Skeletal muscle tissue (tissue), 4 donors: ENCODE results near the gene PRKAG1. TPM values are rescaled to one million over a fixed set of nuclear protein-coding genes. Genes with fewer than 3 reads are reported as not detected.

ENCODE experiments used
- H3K27ac ChIP-seq: one replicate; pipeline ENCODE4 v1.7.0; 2013; ENCODE audit warnings: mild to moderate bottlenecking, low read depth, low read length, inconsistent platforms
- H3K27me3 ChIP-seq, 3 donors: one replicate each; pipeline ENCODE4 v1.7.0; 2013; ENCODE audit warnings: low read length in 3 of 3; ENCODE audit not compliant: control insufficient read depth in 3 of 3, insufficient read depth in 3 of 3
- H3K36me3 ChIP-seq, 3 donors: one replicate each; pipeline ENCODE4 v1.7.0; 2013; ENCODE audit warnings: low read length in 3 of 3; ENCODE audit not compliant: control insufficient read depth in 3 of 3, insufficient read depth in 3 of 3
- H3K4me1 ChIP-seq, 3 donors: one replicate each; pipeline ENCODE4 v1.7.0; 2013; ENCODE audit warnings: low read length in 3 of 3, mild to moderate bottlenecking in 3 of 3; ENCODE audit not compliant: control insufficient read depth in 3 of 3, insufficient read depth in 3 of 3
- H3K4me3 ChIP-seq, 3 donors: one replicate each; pipeline ENCODE4 v1.7.0; 2013; ENCODE audit warnings: low read length in 3 of 3
- H3K9ac ChIP-seq, 3 donors: one replicate each; pipeline ENCODE4 v1.7.0; 2013; ENCODE audit warnings: low read length in 3 of 3, mild to moderate bottlenecking in 3 of 3, moderate library complexity in 2 of 3, low read depth in 1 of 3
- H3K9me3 ChIP-seq, 3 donors: one replicate each; pipeline ENCODE4 v1.7.0; 2013; ENCODE audit warnings: low read length in 3 of 3; ENCODE audit not compliant: control insufficient read depth in 3 of 3
- total RNA-seq: library from RNA; depleted of rRNA; stranded (reverse); fragments of >200 nt; gene quantifications from one replicate; pipeline ENCODE4 v1.2.3, GENCODE V29; 2014
- donor health status: Osteomylitis.

The PRKAG1 gene
- total RNA-seq, 1 donor from 2014 or later, result 41.8 TPM

DNA sequence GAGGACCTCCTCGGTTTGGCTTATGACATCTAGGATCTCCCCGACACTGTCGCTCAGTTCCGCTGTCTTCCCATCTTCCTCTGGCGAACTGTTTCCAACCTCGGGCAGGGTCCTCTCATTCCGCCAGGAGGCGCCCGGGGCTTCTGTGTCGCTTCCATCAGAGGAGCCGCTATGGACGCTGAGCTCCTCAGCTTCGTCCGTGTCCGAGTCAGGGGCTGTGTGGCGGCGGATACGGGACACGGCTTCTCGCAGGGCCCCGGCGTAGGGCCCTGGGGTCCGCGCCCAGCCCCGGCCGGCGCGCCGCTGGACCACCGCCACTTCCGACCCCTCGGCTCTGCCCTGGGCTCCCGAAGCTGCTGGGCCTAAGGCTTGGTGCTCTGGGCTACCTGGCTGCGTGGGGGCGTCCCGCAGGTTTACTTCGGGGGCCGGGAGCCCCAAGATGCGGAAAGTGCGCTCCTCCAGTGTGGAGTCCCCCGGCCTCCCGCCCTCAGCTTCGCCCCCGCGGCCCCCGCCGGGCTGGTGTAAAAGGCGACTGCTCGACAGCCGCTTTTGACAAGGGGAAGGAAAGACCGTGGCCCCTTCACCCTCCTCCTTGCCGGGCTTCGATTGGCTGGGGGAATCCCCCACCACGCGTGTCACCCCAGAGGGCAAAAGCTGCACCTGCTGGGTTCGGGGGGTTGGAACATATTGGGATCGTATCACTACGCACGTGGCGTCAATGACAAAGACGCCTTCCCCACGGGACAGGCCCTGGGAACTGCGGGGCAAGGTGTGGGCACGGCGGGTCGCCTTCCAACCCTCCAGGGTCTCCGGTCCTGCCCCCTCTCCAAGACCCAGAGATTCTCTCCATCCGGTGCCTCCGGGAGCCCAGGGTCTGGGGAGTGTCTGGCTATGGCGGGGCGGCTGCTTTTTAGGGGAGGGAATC is 21.5 kb downstream of the PRKAG1 start:
- Histone ChIP-seq H3K4me1 (peaks cover 27 to 51% (median 47%) of the 10 kb centered on the region in 3 donors), H3K9me3 (no peaks in the 10 kb centered on the region), H3K36me3 (peaks cover 8 to 12% (median 11%) of the 10 kb centered on the region in 3 donors), H3K9ac (peak overlapping the region in 1 of 3 donors; percentile 62), H3K27ac (no peak overlapping the region), H3K4me3 (peak overlapping the region; percentile 30 to 49 (median 43)), H3K27me3 (peaks cover 18 to 36% (median 23%) of the 10 kb centered on the region in 3 donors)

DNA sequence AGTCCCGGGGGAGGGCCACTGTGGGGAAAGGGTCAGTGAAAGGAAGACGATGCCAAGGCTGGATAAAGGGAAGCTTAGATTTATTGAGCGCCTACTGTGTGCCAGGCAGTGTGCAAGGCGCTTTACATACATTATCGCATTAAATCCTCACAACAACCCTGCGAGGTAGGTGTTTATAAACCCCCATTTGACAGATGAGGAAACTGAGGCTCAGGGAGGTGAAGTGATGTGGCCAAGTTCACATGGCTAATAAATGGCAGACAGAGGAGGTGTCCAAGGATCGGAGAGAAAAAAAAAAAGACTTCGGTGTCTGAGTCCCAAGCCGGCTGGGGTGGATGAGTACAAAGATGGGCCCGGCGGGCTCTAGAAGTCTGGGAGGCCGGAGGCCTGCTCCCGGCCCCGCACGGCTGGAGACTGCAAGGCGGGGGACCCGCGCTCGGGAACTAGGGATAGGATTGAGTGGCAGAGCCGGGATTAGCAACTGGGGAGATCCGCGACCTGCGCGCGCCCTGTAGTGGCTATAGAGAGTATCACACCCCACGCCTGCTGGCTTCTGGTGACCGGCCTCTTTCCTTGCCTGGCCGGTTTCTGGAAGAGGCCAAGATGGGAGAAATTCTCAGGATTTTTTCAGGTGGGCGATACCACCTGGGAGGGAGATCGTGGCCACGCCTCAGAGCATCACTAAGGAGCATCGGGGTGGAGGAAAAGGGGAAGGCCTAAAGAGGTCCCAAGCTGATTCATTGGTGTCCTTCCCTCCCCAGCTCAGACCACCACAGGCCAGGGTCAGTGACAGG is 23.3 kb downstream of the PRKAG1 start:
- Histone ChIP-seq H3K27me3 (peaks cover 15 to 26% (median 22%) of the 10 kb centered on the region in 3 donors), H3K27ac (no peak overlapping the region), H3K4me3 (peak overlapping the region; percentile 27 to 56 (median 43)), H3K9me3 (no peaks in the 10 kb centered on the region), H3K36me3 (no peaks in the 10 kb centered on the region), H3K4me1 (peaks cover 22 to 38% (median 34%) of the 10 kb centered on the region in 3 donors), H3K9ac (peak overlapping the region in 2 of 3 donors; percentile 34 to 41)

DNA sequence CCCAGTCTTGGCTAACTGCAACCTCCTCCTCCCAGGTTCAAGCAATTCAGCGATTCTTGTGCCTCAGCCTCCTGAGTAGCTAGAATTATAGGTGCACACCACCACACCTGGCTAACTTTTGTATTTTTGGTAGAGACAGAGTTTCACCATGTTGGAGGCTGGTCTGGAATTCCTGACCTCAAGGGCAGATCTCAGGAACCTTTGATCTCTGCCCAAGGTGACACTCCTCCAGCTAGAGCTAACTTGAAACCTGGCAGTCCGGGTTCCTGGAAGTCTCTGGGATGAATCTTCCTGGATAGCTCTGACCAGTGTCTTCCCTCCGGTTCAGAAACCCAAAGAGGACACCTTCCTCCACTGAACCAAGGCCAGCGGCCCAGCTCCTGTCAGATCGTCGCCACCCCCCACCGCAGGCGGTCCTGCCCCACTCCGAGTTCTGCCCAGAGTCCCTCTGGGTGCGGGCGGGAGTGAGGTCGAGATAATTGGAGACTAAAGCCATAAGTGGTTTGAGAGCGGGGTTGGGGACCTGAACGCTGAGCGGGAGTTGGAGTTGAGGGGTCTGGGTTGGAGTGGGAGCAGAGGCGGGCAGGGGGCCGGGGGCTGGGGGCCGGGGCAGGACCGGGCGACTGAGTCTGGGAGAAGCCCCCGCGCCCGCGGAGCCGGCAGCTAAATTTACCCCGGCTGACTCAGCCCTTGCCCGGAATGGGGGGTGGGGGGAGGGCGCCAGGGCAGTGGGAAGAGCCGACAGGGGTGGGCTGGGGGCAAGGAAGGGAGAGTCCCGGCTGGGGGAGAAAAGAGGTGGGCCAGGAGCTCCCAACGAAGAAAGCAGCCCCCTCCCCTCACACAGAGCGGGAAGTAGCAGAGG is 24.1 kb downstream of the PRKAG1 start:
- H3K4me1 ChIP-seq, result peaks cover 14 to 29% (median 26%) of the 10 kb centered on the region in 3 donors
- H3K9me3 ChIP-seq, result no peaks in the 10 kb centered on the region
- peak overlapping the region in 1 of 3 donors; percentile 27 for H3K4me3 ChIP-seq
- H3K27me3 ChIP-seq, result peaks cover 10 to 22% (median 19%) of the 10 kb centered on the region in 3 donors
- no peak overlapping the region for H3K9ac ChIP-seq
- no peak overlapping the region for H3K27ac ChIP-seq
- H3K36me3 ChIP-seq, result no peaks in the 10 kb centered on the region

DNA sequence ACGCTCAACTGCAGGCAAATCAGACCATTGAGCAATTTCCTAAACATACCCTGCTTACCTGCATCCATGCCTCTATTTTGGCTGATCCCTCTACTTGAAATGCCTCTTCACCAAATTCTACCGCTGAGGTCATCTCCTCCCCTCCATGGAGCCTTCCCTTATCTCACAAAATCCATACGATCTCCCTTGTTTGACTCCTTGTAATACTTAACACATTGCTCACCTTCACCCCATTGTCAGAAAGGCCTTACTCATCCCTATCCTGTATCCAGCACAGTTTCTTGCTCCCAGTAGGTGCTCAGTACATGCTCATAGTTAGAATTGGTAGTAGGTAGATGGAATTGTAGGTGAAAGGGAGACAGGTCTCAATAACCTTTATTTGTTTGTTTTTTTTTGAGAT is 24.8 kb downstream of the PRKAG1 start:
- Histone ChIP-seq H3K9ac (no peak overlapping the region), H3K27ac (no peak overlapping the region), H3K36me3 (no peaks in the 10 kb centered on the region), H3K27me3 (peaks cover 10 to 21% (median 19%) of the 10 kb centered on the region in 3 donors), H3K9me3 (no peaks in the 10 kb centered on the region), H3K4me1 (peaks cover 9 to 25% (median 24%) of the 10 kb centered on the region in 3 donors), H3K4me3 (no peak overlapping the region)

DNA sequence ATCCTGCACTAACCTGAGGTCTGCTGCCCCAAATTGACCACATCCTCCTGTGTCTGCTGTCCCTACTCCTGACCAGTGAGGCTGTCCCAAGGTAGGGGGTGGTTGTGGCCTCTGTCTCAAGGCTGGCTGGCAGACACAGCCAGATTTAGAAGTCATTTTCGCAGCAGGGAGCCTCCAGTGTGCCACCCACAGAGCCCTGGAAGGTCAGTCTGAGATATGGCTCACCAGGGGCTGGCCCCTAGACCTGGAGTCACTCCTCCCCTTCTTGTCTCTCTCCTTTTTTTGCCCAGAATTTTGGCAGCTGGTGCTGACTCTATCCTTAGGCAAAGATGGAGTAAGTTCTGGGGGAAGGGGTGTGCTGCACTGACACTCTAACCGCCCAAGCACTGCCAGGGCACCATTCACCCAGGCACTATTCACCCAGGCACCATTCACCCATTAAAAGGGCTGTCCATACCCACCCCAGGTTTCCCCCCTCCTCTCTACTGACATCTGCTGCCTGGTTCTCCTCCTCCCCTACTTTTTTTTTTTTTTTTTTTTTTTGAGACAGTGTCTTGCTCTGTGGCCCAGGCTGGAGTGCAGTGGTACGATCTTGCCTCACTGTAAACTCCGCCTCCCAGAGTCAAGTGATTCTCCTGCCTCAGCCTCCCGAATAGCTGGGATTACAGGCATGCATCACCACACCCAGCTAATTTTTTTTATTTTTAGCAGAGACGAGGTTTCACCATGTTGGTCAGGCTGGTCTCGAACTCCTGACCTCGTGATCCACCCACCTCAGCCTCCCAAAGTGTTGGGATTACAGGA is 27.1 kb downstream of the PRKAG1 start:
- Histone ChIP-seq H3K4me3 (no peak overlapping the region), H3K4me1 (peaks cover 0 to 16% (median 12%) of the 10 kb centered on the region in 3 donors), H3K27ac (no peak overlapping the region), H3K36me3 (no peaks in the 10 kb centered on the region), H3K9me3 (no peaks in the 10 kb centered on the region), H3K27me3 (peaks cover 10 to 24% (median 13%) of the 10 kb centered on the region in 3 donors), H3K9ac (no peak overlapping the region)

DNA sequence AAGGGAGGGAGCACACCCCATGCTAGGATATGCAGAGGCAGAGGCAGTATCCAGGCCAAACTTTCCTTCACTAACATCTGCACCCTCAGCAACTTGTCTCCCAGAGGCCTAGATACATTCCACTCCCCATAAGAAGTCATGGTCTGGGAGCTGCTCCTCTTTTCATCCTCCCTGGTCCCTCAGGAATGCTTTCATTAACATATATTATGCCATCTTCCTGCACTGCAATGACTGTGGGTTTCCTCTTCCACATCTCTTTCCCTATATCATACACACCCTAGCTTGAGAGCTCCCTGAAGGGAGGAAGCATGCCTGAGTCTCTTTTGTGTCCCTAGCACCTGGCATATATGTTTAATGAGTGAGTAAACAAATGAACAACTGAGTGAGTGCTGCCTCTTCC is 28.0 kb downstream of the PRKAG1 start:
- no peak overlapping the region for H3K27ac ChIP-seq
- no peak overlapping the region for H3K4me3 ChIP-seq
- no peaks in the 10 kb centered on the region for H3K9me3 ChIP-seq
- H3K9ac ChIP-seq, result no peak overlapping the region
- H3K27me3 ChIP-seq, result peaks cover 10 to 28% (median 12%) of the 10 kb centered on the region in 3 donors
- no peaks in the 10 kb centered on the region for H3K36me3 ChIP-seq
- H3K4me1 ChIP-seq, result peaks cover 4 to 20% (median 13%) of the 10 kb centered on the region in 3 donors

DNA sequence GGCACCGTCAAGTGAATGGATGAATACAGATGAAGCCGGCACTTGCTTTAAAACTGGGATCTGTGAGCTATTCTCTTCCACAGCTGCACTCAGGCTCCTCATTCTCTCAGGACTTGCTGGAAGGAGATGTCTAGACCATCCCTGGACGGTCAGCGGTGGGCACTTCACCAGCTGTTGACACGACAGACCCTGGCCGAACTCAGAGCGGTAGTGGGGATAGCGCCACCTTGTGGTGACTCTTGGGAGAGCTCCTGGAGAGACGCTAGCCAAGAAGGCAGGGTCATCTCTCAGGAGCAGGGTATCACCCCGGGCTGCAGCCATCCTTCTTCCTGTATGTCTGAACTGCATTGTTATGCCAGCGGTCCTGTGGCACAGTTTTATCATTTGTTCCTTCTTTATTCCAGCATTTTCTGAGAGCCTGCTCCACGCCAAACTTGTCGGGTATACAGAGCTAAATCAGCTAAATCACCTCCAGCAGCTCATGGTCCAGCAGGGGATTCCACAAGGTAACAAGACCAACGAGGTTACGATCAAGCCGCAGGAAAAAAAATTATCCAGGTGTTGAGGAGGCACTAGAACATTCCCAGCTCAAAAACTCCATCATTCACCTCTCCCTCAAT is 30.4 kb downstream of the PRKAG1 start:
- H3K27ac ChIP-seq, result no peak overlapping the region
- peaks cover 7 to 31% (median 14%) of the 10 kb centered on the region in 3 donors for H3K27me3 ChIP-seq
- H3K4me3 ChIP-seq, result no peak overlapping the region
- no peak overlapping the region for H3K9ac ChIP-seq
- no peaks in the 10 kb centered on the region for H3K36me3 ChIP-seq
- H3K4me1 ChIP-seq, result peaks cover 4 to 24% (median 12%) of the 10 kb centered on the region in 3 donors
- no peaks in the 10 kb centered on the region for H3K9me3 ChIP-seq

DNA sequence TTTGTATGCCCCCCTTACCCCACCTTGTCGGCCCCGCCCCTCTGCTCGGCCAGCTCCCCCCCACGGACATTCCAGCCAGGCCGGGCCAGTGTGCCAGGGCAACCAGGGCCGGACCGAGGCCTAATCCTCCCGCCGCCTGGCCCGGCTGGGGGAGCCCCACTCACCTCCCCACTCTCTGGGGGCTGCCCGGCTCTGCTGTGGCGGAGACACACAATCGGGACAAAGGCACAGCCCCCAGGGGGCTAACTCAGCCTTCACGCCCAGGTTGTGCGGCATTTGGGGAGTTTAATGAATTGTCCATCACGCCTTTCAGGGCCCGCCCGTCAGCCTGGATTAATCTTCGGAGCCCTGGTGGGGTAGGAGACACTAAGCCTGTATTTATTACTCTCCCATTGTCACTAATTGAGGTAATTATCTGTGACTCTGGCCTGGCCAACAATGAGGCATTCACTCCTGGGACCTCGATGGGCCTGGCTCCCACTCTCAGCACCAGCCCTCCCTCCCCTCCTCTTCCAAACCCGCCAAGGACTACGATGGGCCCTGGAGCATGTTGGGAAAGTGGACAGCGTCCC is 31.8 kb downstream of the PRKAG1 start:
- no peak overlapping the region for H3K27ac ChIP-seq
- peaks cover 4 to 24% (median 12%) of the 10 kb centered on the region in 3 donors for H3K4me1 ChIP-seq
- H3K4me3 ChIP-seq, result no peak overlapping the region
- no peaks in the 10 kb centered on the region for H3K9me3 ChIP-seq
- no peak overlapping the region for H3K9ac ChIP-seq
- no peaks in the 10 kb centered on the region for H3K36me3 ChIP-seq
- peaks cover 6 to 38% (median 26%) of the 10 kb centered on the region in 3 donors for H3K27me3 ChIP-seq
